Vagina (tissue), 2 donors: ENCODE measurements around the gene RAB9B.

Experiments
- CTCF ChIP-seq, 3 experiments: fragments of 450-650 bp in 2 of 3; fragments of 200-600 bp in 1 of 3; sonication (generic) in 1 of 3; IDR thresholded peaks; one replicate each; pipeline ENCODE4 v1.5.1; 2017 to 2019; ENCODE audit warnings: antibody characterized with exemption in 3 of 3, mild to moderate bottlenecking in 2 of 3, moderate library complexity in 2 of 3
- POLR2A ChIP-seq, 2 donors: fragments of 450-650 bp; IDR thresholded peaks; one replicate each; pipeline ENCODE4 v1.6.1; 2017; ENCODE audit warnings: antibody characterized with exemption in 2 of 2, mild to moderate bottlenecking in 2 of 2, moderate library complexity in 2 of 2

GRCh38 chrX:103779141-103779789 is 52.8 kb downstream of the RAB9B start:
- TF ChIP-seq CTCF (IDR thresholded peaks at IDR 0.05) (no peak), POLR2A (IDR thresholded peaks at IDR 0.05) (no peak)
